Measurements from ENCODE around the gene KBTBD2.
"Not testable (repeated sequence)": the region's sequence is repeated elsewhere in the genome, so short reads cannot be mapped to it uniquely, and the experiment has no call there.

DNA sequence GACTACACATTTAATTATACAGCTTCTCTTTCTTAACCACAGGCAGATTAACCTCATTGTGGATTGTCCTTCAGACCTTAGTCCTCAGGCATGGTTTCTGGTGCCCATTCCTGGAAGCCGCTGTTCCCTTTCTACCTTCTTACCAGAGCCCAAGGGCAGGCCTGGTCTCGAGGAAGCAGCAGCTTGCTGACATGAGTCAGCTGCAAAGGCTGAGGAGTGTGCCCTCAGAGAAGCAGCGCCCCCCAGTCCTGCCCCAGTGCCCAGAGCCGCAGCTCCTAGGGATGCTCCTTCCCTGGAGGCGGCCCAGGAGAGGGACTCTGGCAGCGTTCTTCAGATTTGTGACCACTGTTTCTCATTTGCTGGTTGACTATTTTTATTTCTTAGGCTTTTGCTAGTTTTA is 46.8 kb downstream of the KBTBD2 start:
- TF ChIP-seq POLR2A (IDR thresholded peaks at IDR 0.05) = not testable (repeated sequence)
- TF ChIP-seq, protein P1, sequence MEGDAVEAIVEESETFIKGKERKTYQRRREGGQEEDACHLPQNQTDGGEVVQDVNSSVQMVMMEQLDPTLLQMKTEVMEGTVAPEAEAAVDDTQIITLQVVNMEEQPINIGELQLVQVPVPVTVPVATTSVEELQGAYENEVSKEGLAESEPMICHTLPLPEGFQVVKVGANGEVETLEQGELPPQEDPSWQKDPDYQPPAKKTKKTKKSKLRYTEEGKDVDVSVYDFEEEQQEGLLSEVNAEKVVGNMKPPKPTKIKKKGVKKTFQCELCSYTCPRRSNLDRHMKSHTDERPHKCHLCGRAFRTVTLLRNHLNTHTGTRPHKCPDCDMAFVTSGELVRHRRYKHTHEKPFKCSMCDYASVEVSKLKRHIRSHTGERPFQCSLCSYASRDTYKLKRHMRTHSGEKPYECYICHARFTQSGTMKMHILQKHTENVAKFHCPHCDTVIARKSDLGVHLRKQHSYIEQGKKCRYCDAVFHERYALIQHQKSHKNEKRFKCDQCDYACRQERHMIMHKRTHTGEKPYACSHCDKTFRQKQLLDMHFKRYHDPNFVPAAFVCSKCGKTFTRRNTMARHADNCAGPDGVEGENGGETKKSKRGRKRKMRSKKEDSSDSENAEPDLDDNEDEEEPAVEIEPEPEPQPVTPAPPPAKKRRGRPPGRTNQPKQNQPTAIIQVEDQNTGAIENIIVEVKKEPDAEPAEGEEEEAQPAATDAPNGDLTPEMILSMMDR (IDR thresholded peaks at IDR 0.05) = not testable (repeated sequence)
